Fibroblast of lung (primary cell): ENCODE data around the gene ASB18. TPM values are rescaled to one million over a fixed set of nuclear protein-coding genes. Genes with fewer than 3 reads are reported as not detected.

Experiments
- DNase-seq, 2 donors: peaks; one replicate each; pipeline versions ENCODE4 v3.0.0 to v3.0.0-alpha.2; 2010; ENCODE audit warnings: low read depth in 2 of 2
- H2AFZ ChIP-seq: 2 replicates; pipeline ENCODE4 v1.5.1; 2012; ENCODE audit warnings: low read length, control low read depth, inconsistent platforms
- H3K27ac ChIP-seq: 2 replicates; pipeline ENCODE4 v1.5.1; 2011; ENCODE audit warnings: low read length, control low read depth; ENCODE audit not compliant: insufficient read depth
- H3K27me3 ChIP-seq: 2 replicates; pipeline ENCODE4 v1.5.1; 2011; ENCODE audit warnings: mild to moderate bottlenecking, low read length; ENCODE audit not compliant: control insufficient read depth, insufficient read depth
- H3K36me3 ChIP-seq: 2 replicates; pipeline ENCODE4 v1.5.1; 2011; ENCODE audit warnings: low read length; ENCODE audit not compliant: control insufficient read depth, insufficient read depth
- H3K4me1 ChIP-seq: 2 replicates; pipeline ENCODE4 v1.5.1; 2011; ENCODE audit warnings: low read length; ENCODE audit not compliant: control insufficient read depth, insufficient read depth; ENCODE audit errors: extremely low read depth
- H3K4me2 ChIP-seq: 2 replicates; pipeline ENCODE4 v1.5.1; 2011; ENCODE audit warnings: low read length, control low read depth; ENCODE audit not compliant: insufficient read depth; ENCODE audit errors: extremely low read depth
- H3K4me3 ChIP-seq, 4 experiments: fragments of 200-600 bp in 1 of 4; sonication (generic) in 1 of 4; replicated peaks in 1 of 4; 2 replicates each; pipeline ENCODE4 v1.5.1; 2011 to 2016; ENCODE audit warnings: low read length in 4 of 4, low read depth in 3 of 4, mild to moderate bottlenecking in 3 of 4, control low read depth in 2 of 4, inconsistent platforms in 1 of 4, mixed read lengths in 1 of 4; ENCODE audit not compliant: insufficient read depth in 1 of 4; ENCODE audit errors: control extremely low read depth in 1 of 4
- H3K79me2 ChIP-seq: 2 replicates; pipeline ENCODE4 v1.5.1; 2012; ENCODE audit warnings: mild to moderate bottlenecking, low read length, inconsistent platforms; ENCODE audit not compliant: control insufficient read depth, insufficient read depth
- H3K9ac ChIP-seq: 2 replicates; pipeline ENCODE4 v1.5.1; 2011; ENCODE audit warnings: mild to moderate bottlenecking, low read length, control low read depth; ENCODE audit not compliant: insufficient read depth
- H3K9me3 ChIP-seq: 2 replicates; pipeline ENCODE4 v1.5.1; 2012; ENCODE audit warnings: low read depth, low read length; ENCODE audit not compliant: control insufficient read depth, insufficient read depth
- H4K20me1 ChIP-seq: 2 replicates; pipeline ENCODE4 v1.5.1; 2011; ENCODE audit warnings: low read length; ENCODE audit not compliant: control insufficient read depth, insufficient read depth; ENCODE audit errors: extremely low read depth
- CTCF ChIP-seq, 2 donors: IDR thresholded peaks in 1 of 2; conservative IDR thresholded peaks in 1 of 2; 1 replicate in 1 of 2; 2 replicates in 1 of 2; pipeline ENCODE4 v1.5.1; 2011 to 2012; ENCODE audit warnings: low read length in 2 of 2, control low read depth in 1 of 2, inconsistent platforms in 1 of 2, low read depth in 1 of 2, mild to moderate bottlenecking in 1 of 2
- EZH2 ChIP-seq: IDR thresholded peaks from 2 replicates; pipeline ENCODE4 v1.5.1; 2012; ENCODE audit warnings: low read length, control low read depth, mild to moderate bottlenecking; ENCODE audit errors: missing control alignments
- polyA plus RNA-seq, 2 donors: library from polyadenylated mRNA; depleted of rRNA in 1 of 2; stranded (reverse) in 1 of 2; unstranded in 1 of 2; fragments of >200 nt; gene quantifications; 2 replicates each; pipeline ENCODE4 v1.2.1, GENCODE V29; 2011 to 2012; ENCODE audit warnings: missing spikeins in 1 of 2
- total RNA-seq: library from RNA; depleted of rRNA; stranded (reverse); fragments of >200 nt; gene quantifications from 2 replicates; pipeline ENCODE4 v1.2.1, GENCODE V29; 2014

Gene ASB18
- total and polyA plus RNA-seq, 2 donors (not counting 1 experiment from before 2014, with no cell fraction given): not detected

GRCh38 chr2:236146436-236146835 lies 117.8 kb downstream of the ASB18 start:
- H3K27ac ChIP-seq: no peak overlapping the region
- no peak overlapping the region for H3K9ac ChIP-seq
- no peak for DNase-seq
- TF ChIP-seq CTCF (conservative IDR thresholded peaks at IDR 0.05 in 1 of 2, IDR thresholded peaks at IDR 0.05 in 1 of 2; ENCODE audit: low read depth in 1 of 2, low read length in 2 of 2) (no peak), EZH2 (no peak)
- no peaks in the 10 kb centered on the region for H3K27me3 ChIP-seq
- H3K4me1 ChIP-seq: no peaks in the 10 kb centered on the region
- no peak overlapping the region for H3K4me3 ChIP-seq
- no peaks in the 10 kb centered on the region for H3K36me3 ChIP-seq
- H4K20me1 ChIP-seq: no peaks in the 10 kb centered on the region
- no peaks in the 10 kb centered on the region for H3K79me2 ChIP-seq
- no peak overlapping the region for H3K4me2 ChIP-seq
- H3K9me3 ChIP-seq: no peaks in the 10 kb centered on the region
- H2AFZ ChIP-seq: no peak overlapping the region

- H3K79me2 ChIP-seq: no peaks in the 10 kb centered on the region
- no peak for TF ChIP-seq CTCF (conservative IDR thresholded peaks at IDR 0.05 in 1 of 2, IDR thresholded peaks at IDR 0.05 in 1 of 2; ENCODE audit: low read depth in 1 of 2, low read length in 2 of 2)
- no peak for TF ChIP-seq EZH2
- H3K9me3 ChIP-seq: no peaks in the 10 kb centered on the region
- no peaks in the 10 kb centered on the region for H3K27me3 ChIP-seq
- H3K27ac ChIP-seq: no peak overlapping the region
- no peak for DNase-seq
- no peak overlapping the region for H3K9ac ChIP-seq
- no peaks in the 10 kb centered on the region for H4K20me1 ChIP-seq
- H2AFZ ChIP-seq: no peak overlapping the region
- H3K4me1 ChIP-seq: no peaks in the 10 kb centered on the region
- no peak overlapping the region for H3K4me3 ChIP-seq
- H3K36me3 ChIP-seq: no peaks in the 10 kb centered on the region
- no peak overlapping the region for H3K4me2 ChIP-seq
Measured at GRCh38 chr2:236143811-236144210, 120.4 kb downstream of the ASB18 start.

Other genes with a start within 250 kb of the ASB18 start
- gene GBX2, start 96.0 kb downstream of the ASB18 start, total RNA-seq: not detected in 2 replicates
- 0.25 TPM in 1 of 2 replicates, not detected in the other for gene GBX2, start 96.0 kb downstream of the ASB18 start, polyA plus RNA-seq